Hippocampal formation (tissue), 2 donors: ENCODE results near the gene CHPF.

Experiments
- DNase-seq, 2 donors: peaks; one replicate each; lab custom pipeline; 2025; lab: John Stamatoyannopoulos, UW

Gene CHPF

GRCh38 chr2:219551441-219552381 is 8.1 kb upstream of the CHPF start:
- DNase-seq = no peak

GRCh38 chr2:219549619-219550018 is 6.0 kb upstream of the CHPF start:
- no peak for DNase-seq

- no peak for DNase-seq
Measured at GRCh38 chr2:219548990-219549389, 5.4 kb upstream of the CHPF start.

- no peak for DNase-seq
Measured at GRCh38 chr2:219547621-219548020, 4.0 kb upstream of the CHPF start.

- DNase-seq = no peak
Measured at GRCh38 chr2:219545943-219546352, 2.3 kb upstream of the CHPF start.

- DNase-seq = no peak
Measured at GRCh38 chr2:219545295-219545942, 1.8 kb upstream of the CHPF start.

- DNase-seq = no peak
Measured at GRCh38 chr2:219544567-219544966, 958 bp upstream of the CHPF start.

GRCh38 chr2:219542931-219543595 is 546 bp downstream of the CHPF start:
- DNase-seq = no peak

GRCh38 chr2:219541611-219542180 is 1.9 kb downstream of the CHPF start:
- DNase-seq = peak in 1 of 2 donors; percentile 68

- no peak for DNase-seq
Measured at GRCh38 chr2:219540784-219541504, 2.7 kb downstream of the CHPF start.

- no peak for DNase-seq
Measured at GRCh38 chr2:219539926-219540678, 3.5 kb downstream of the CHPF start.

- DNase-seq = no peak
Measured at GRCh38 chr2:219538956-219539788, 4.4 kb downstream of the CHPF start.

- peak in 1 of 2 donors; percentile 14 for DNase-seq
Measured at GRCh38 chr2:219538504-219538951, 5.1 kb downstream of the CHPF start.

GRCh38 chr2:219537657-219538488 is 5.7 kb downstream of the CHPF start:
- DNase-seq = no peak

- DNase-seq = no peak
Measured at GRCh38 chr2:219536967-219537366, 6.6 kb downstream of the CHPF start.

- no peak for DNase-seq
Measured at GRCh38 chr2:219536425-219536824, 7.2 kb downstream of the CHPF start.

- no peak for DNase-seq
Measured at GRCh38 chr2:219533930-219534661, 9.5 kb downstream of the CHPF start.

- no peak for DNase-seq
Measured at GRCh38 chr2:219532378-219532649, 11.3 kb downstream of the CHPF start.
